DMS114 treated with DMSO at 0.1 percent for 48 hours (cell line): ENCODE results near the gene ABR.
"Not testable (repeated sequence)": the region's sequence is repeated elsewhere in the genome, so short reads cannot be mapped to it uniquely, and the experiment has no call there.

ENCODE experiments used
- DNase-seq: peaks from one replicate; lab custom pipeline; 2025; ENCODE audit not compliant: unreplicated experiment; lab: John Stamatoyannopoulos, UW

ABR gene

GRCh38 chr17:1073963-1074625 lies 105.7 kb downstream of the ABR start:
- not testable (repeated sequence) for DNase-seq

- DNase-seq: no peak
Measured at GRCh38 chr17:1073241-1073962, 106.4 kb downstream of the ABR start.

- no peak for DNase-seq
Measured at GRCh38 chr17:1072551-1072961, 107.2 kb downstream of the ABR start.

GRCh38 chr17:1071103-1071825 lies 108.5 kb downstream of the ABR start:
- DNase-seq: no peak

- no peak for DNase-seq
Measured at GRCh38 chr17:1070411-1070810, 109.4 kb downstream of the ABR start.

- no peak for DNase-seq
Measured at GRCh38 chr17:1069847-1070246, 109.9 kb downstream of the ABR start.

- DNase-seq: no peak
Measured at GRCh38 chr17:1068356-1068755, 111.4 kb downstream of the ABR start.

GRCh38 chr17:1067282-1067956 lies 112.4 kb downstream of the ABR start:
- DNase-seq: no peak

- DNase-seq: not testable (repeated sequence)
Measured at GRCh38 chr17:1065416-1065815, 114.4 kb downstream of the ABR start.

- no peak for DNase-seq
Measured at GRCh38 chr17:1060991-1061390, 118.8 kb downstream of the ABR start.

- no peak for DNase-seq
Measured at GRCh38 chr17:1059131-1059795, 120.5 kb downstream of the ABR start.

GRCh38 chr17:1058423-1059130 lies 121.2 kb downstream of the ABR start:
- no peak for DNase-seq

GRCh38 chr17:1056761-1057160 lies 123.0 kb downstream of the ABR start:
- DNase-seq: no peak

GRCh38 chr17:1055751-1056645 lies 123.8 kb downstream of the ABR start:
- DNase-seq: peak; percentile 21

- DNase-seq: no peak
Measured at GRCh38 chr17:1055231-1055630, 124.5 kb downstream of the ABR start.

GRCh38 chr17:1054656-1055055 lies 125.1 kb downstream of the ABR start:
- DNase-seq: no peak

- DNase-seq: no peak
Measured at GRCh38 chr17:1053661-1054360, 126.0 kb downstream of the ABR start.

GRCh38 chr17:1050996-1051925 lies 128.5 kb downstream of the ABR start:
- no peak for DNase-seq
